Measurements from ENCODE around the gene BEND7. TPM values are rescaled to one million over a fixed set of nuclear protein-coding genes. Genes with fewer than 3 reads are reported as not detected.

The BEND7 gene
- total and polyA plus RNA-seq, 8 donors, result 7.3 to 22.8 (median 15.3) TPM

DNA sequence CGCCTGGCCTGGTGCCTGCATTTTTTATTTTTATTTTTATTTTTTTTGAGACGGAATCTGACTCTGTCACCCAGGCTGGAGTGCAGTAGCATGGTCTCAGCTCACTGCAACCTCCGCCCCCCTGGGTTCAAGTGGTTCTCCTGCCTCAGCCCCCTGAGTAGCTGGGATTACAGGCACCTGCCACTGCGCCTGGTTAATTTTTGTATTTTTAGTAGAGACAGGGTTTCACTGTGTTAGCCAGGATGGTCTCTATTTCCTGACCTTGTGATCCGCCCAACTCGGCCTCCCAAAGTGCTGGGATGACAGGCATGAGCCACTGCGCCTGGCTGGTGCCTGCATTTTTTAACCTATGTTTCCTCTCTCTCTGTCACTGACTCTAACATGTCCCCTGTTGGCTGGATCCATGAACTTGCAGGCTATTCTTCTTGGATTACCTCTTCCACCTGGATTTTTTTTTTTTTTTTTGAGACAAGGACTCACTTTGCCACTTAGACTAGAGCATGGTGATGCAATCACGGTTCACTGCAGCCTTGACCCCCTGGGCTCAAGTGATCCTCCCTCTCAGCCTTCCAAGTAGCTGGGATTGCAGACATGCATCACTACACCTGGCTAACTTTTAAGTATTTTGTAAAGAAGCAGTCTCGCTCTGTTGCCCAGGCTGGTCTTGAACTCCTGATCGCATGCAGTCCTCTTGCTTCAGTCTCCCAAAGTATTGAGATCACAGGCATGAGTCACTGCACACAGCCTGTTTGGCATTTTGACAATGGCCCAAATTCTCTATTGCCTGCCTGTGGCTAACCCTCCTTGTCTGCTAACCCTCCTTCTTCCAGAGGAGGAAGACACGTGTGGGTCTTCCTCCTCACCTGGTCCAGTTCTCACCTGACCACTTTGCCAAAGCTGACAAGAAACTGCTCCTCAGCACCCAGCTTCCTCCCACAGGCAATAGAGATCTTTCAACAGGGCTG, 34.9 kb upstream of the BEND7 start:
- no peaks in the 10 kb centered on the region for H3K4me1 ChIP-seq
- no peak for DNase-seq
- H3K36me3 ChIP-seq, result no peaks in the 10 kb centered on the region
- intact Hi-C loops (cut with DNase I), result no loop called here
- no peak for FAIRE-seq
- ATAC-seq, result no peak
- no peaks in the 10 kb centered on the region for H3K9me3 ChIP-seq
- H3K27me3 ChIP-seq, result no peaks in the 10 kb centered on the region
- TF ChIP-seq, protein P1, sequence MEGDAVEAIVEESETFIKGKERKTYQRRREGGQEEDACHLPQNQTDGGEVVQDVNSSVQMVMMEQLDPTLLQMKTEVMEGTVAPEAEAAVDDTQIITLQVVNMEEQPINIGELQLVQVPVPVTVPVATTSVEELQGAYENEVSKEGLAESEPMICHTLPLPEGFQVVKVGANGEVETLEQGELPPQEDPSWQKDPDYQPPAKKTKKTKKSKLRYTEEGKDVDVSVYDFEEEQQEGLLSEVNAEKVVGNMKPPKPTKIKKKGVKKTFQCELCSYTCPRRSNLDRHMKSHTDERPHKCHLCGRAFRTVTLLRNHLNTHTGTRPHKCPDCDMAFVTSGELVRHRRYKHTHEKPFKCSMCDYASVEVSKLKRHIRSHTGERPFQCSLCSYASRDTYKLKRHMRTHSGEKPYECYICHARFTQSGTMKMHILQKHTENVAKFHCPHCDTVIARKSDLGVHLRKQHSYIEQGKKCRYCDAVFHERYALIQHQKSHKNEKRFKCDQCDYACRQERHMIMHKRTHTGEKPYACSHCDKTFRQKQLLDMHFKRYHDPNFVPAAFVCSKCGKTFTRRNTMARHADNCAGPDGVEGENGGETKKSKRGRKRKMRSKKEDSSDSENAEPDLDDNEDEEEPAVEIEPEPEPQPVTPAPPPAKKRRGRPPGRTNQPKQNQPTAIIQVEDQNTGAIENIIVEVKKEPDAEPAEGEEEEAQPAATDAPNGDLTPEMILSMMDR (IDR thresholded peaks at IDR 0.05), result no peak
- 86 to 93% methylated on average over 11 of the region's 11 CpGs for WGBS, 2 donors
- H3K4me3 ChIP-seq, result no peak overlapping the region
- H3K27ac ChIP-seq, result no peak overlapping the region

DNA sequence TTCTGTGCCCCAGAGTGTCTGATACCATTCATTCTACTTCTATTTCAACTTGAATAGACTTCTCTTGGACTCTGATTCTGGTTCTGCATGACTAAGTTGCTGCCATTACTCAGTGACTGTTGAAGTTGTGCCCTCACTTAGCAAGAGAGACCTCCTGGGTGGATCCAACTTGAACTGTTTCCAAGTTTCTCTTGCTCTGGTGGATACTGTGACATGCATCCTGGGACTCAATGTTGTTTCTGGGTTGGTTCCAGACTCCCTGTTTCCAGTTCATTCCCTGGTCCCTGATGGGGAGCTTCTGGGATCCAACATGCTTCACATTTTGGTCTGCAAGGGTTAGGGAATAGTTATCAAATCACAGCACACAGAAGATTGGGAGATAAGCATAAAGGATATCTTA, 31.8 kb upstream of the BEND7 start:
- intact Hi-C loops (cut with DNase I), result no loop called here
- FAIRE-seq, result no peak

DNA sequence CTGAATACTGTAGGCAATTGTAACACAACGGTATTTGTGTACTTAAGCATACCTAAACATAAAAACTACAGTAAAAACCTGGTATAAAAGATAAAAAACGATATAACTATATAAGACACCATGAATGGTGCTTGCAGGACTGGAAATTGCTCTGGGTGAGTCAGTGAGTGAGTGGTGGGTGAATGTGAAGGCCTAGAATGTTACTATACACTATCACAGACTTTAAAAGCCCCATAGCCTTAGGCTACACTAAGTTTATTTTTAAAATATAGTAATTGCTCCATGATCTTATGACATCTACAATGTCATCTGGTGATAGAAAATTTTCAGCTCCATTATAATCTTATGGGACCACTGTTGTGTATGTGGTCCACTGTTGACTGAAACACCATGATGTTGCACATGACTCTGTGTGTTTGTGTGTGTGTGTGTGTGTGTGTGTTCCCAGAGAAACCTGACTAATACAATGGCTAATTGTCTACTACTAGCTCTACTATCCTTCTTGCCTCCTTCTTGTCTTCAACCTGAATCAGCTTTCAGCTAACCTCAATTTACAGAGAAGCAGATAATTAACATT, 30.4 kb upstream of the BEND7 start:
- no peak for ATAC-seq
- 59 to 71% methylated on average over 2 of the region's 2 CpGs for WGBS, 2 donors
- intact Hi-C loops (cut with DNase I), result no loop called here

More for the DNA sequence above, 31.8 kb upstream of the BEND7 start:
- Histone ChIP-seq H3K27ac (no peak overlapping the region), H3K27me3 (no peaks in the 10 kb centered on the region), H3K4me3 (no peak overlapping the region), H3K36me3 (no peaks in the 10 kb centered on the region), H3K9me3 (no peaks in the 10 kb centered on the region), H3K4me1 (peaks cover 0 to 12% (median 5%) of the 10 kb centered on the region in 3 donors)
- TF ChIP-seq, protein P1 (IDR thresholded peaks at IDR 0.05), result no peak
- DNase-seq (no peak), ATAC-seq (no peak)

DNA sequence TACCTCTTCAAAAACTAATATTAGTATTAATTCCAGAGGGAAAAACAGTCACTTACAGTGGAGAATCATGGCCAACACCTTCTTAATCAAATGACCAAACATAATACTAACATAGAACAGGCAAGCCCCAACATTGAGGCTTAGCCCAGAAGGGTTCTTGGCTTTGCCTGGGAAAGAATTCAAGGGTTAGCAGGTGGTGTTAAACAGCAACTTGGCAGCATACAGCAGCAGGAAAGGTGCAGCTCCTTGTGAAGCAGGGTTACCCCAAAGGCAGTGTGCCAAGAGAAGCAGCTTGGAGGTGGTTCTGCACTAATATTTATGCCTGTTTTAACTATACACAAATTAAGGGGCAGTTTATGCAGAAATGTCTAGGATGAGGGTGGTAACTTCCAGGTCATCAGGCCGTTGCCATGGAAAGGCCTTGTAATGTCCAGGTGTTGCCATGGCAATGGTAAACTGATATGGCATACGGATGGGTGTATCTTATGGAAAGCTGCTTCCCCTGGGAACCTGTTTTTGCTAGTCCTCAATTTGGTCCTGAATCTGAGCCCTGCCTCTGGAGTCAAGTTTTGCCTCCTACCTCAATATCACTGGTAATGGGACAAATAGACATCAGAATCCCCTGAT, 27.2 kb upstream of the BEND7 start:
- DNase-seq, result peak in 5 of 6 donors; percentile 45 to 80 (median 70)
- no peaks in the 10 kb centered on the region for H3K27me3 ChIP-seq
- intact Hi-C loops (cut with DNase I), result no loop called here
- no peak overlapping the region for H3K4me3 ChIP-seq
- H3K36me3 ChIP-seq, result no peaks in the 10 kb centered on the region
- H3K27ac ChIP-seq, result peak overlapping the region in 2 of 4 donors; percentile 20 to 39
- ATAC-seq, result peak; percentile 92 to 97 (median 95)
- no peaks in the 10 kb centered on the region for H3K9me3 ChIP-seq
- 17 to 28% methylated on average over 2 of the region's 2 CpGs for WGBS, 2 donors
- no peak for FAIRE-seq
- H3K4me1 ChIP-seq, result peaks cover 0 to 12% (median 5%) of the 10 kb centered on the region in 3 donors
- TF ChIP-seq, protein P1 (IDR thresholded peaks at IDR 0.05), result no peak

More for the DNA sequence above, 30.4 kb upstream of the BEND7 start:
- Histone ChIP-seq H3K27ac (no peak overlapping the region), H3K4me1 (peaks cover 0 to 12% (median 5%) of the 10 kb centered on the region in 3 donors), H3K36me3 (no peaks in the 10 kb centered on the region), H3K4me3 (no peak overlapping the region), H3K9me3 (no peaks in the 10 kb centered on the region), H3K27me3 (no peaks in the 10 kb centered on the region)
- DNase-seq (no peak), FAIRE-seq (no peak)
- TF ChIP-seq, protein P1 (IDR thresholded peaks at IDR 0.05), result no peak

All from pancreas (tissue), 10 donors.